ENCODE data around the gene C10orf53.

Gene C10orf53

GRCh38 chr10:49679480-49679893, at the start of gene C10orf53:
C10orf53 (plus strand) TSS chr10:49679651; CDS start chr10:49679698, 47 bp downstream.
- DNase-seq = peak; percentile 61

- no peak for DNase-seq
These were observed 47.5 kb upstream of the C10orf53 start for GRCh38 chr10:49631975-49632374.

- no peak for DNase-seq
These were observed 46.8 kb upstream of the C10orf53 start for GRCh38 chr10:49632406-49633317.

- DNase-seq = peak; percentile 83
These were observed 46.0 kb upstream of the C10orf53 start for GRCh38 chr10:49633327-49634068.

GRCh38 chr10:49634069-49634660, 45.3 kb upstream of the C10orf53 start:
- DNase-seq = no peak

- DNase-seq = no peak
These were observed 37.1 kb upstream of the C10orf53 start for GRCh38 chr10:49642311-49642710.

- DNase-seq = no peak
These were observed 36.0 kb upstream of the C10orf53 start for GRCh38 chr10:49643241-49644034.

- no peak for DNase-seq
These were observed 35.3 kb upstream of the C10orf53 start for GRCh38 chr10:49644035-49644646.

GRCh38 chr10:49645417-49645816, 34.0 kb upstream of the C10orf53 start:
- no peak for DNase-seq

- DNase-seq = no peak
These were observed 33.3 kb upstream of the C10orf53 start for GRCh38 chr10:49645871-49646870.

GRCh38 chr10:49647554-49647953, 31.9 kb upstream of the C10orf53 start:
- DNase-seq = no peak

- DNase-seq = no peak
These were observed 31.3 kb upstream of the C10orf53 start for GRCh38 chr10:49647985-49648795.

- no peak for DNase-seq
These were observed 30.2 kb upstream of the C10orf53 start for GRCh38 chr10:49649294-49649693.

- DNase-seq = no peak
These were observed 29.3 kb upstream of the C10orf53 start for GRCh38 chr10:49649936-49650723.

GRCh38 chr10:49650724-49651034, 28.8 kb upstream of the C10orf53 start:
- DNase-seq = no peak

GRCh38 chr10:49651039-49651835, 28.2 kb upstream of the C10orf53 start:
- no peak for DNase-seq

GRCh38 chr10:49651917-49652316, 27.5 kb upstream of the C10orf53 start:
- no peak for DNase-seq

Data from NCI-H2171 treated with DMSO at 0.1 percent for 48 hours (cell line).